Loucy (cell line): ENCODE data around the gene GPC5.

ENCODE experiments used
- EZH2phosphoT487 ChIP-seq: fragments of 200-600 bp; IDR thresholded peaks from 2 replicates; pipeline ENCODE4 v1.6.1; 2018; ENCODE audit warnings: antibody characterized with exemption, mild to moderate bottlenecking, moderate library complexity, borderline replicate concordance
- TF ChIP-seq, protein P1 (sequence below): fragments of 200-600 bp; sonication (generic); conservative IDR thresholded peaks from 2 replicates; pipeline ENCODE4 v1.5.1; 2014; ENCODE audit warnings: mild to moderate bottlenecking, antibody characterized with exemption, low read length

DNA sequence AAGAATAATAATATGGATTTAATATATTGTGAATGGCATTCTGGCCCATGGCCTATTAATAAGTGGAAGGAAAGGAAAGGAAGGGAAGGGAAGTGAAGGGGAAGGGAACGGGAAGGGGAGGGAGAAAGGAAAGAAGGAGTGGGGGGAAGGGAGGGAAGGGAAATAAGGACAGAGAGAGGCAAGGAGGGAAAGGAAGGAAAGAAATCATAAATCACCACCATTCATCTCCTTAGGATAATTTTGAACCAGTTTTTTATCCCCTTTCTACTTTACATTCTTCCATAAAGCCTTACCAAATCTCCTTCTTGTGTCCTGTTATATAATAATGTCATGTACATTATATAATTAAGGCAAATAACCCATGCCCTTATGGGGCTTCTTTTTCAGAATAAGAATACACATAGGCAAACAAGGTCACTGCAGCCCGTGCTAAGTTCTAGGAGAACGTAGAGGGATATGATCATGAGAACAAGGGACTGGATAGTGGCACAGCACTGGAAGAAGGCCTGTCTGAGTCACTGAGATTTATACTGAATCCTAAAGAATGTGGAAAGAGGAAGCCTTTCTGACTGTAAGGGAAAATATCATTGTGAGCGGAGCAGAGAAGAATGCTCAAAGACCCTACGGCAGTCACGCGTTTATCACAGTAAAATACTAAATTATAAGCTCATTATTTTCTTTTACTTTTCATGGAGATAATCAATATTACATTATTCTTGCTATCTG is 1383.7 kb downstream of the GPC5 start:
- TF ChIP-seq, protein P1, sequence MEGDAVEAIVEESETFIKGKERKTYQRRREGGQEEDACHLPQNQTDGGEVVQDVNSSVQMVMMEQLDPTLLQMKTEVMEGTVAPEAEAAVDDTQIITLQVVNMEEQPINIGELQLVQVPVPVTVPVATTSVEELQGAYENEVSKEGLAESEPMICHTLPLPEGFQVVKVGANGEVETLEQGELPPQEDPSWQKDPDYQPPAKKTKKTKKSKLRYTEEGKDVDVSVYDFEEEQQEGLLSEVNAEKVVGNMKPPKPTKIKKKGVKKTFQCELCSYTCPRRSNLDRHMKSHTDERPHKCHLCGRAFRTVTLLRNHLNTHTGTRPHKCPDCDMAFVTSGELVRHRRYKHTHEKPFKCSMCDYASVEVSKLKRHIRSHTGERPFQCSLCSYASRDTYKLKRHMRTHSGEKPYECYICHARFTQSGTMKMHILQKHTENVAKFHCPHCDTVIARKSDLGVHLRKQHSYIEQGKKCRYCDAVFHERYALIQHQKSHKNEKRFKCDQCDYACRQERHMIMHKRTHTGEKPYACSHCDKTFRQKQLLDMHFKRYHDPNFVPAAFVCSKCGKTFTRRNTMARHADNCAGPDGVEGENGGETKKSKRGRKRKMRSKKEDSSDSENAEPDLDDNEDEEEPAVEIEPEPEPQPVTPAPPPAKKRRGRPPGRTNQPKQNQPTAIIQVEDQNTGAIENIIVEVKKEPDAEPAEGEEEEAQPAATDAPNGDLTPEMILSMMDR, result no peak
- TF ChIP-seq EZH2phosphoT487, result no peak
